Stimulated activated CD4-positive, alpha-beta T cell treated with anti-CD3 and anti-CD28 coated beads, Interleukin-4, amount 100 ng/mL, for 48 hours (primary cell): Measurements from ENCODE around the gene NRG4.
"Not testable (repeated sequence)": the region's sequence is repeated elsewhere in the genome, so short reads cannot be mapped to it uniquely, and the experiment has no call there.

ENCODE experiments used
- DNase-seq, 2 donors: peaks; one replicate each; pipeline ENCODE4 v3.0.0-alpha.2; 2020; ENCODE audit warnings: low read depth in 2 of 2

Gene NRG4, protein sequence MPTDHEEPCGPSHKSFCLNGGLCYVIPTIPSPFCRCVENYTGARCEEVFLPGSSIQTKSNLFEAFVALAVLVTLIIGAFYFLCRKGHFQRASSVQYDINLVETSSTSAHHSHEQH

DNA sequence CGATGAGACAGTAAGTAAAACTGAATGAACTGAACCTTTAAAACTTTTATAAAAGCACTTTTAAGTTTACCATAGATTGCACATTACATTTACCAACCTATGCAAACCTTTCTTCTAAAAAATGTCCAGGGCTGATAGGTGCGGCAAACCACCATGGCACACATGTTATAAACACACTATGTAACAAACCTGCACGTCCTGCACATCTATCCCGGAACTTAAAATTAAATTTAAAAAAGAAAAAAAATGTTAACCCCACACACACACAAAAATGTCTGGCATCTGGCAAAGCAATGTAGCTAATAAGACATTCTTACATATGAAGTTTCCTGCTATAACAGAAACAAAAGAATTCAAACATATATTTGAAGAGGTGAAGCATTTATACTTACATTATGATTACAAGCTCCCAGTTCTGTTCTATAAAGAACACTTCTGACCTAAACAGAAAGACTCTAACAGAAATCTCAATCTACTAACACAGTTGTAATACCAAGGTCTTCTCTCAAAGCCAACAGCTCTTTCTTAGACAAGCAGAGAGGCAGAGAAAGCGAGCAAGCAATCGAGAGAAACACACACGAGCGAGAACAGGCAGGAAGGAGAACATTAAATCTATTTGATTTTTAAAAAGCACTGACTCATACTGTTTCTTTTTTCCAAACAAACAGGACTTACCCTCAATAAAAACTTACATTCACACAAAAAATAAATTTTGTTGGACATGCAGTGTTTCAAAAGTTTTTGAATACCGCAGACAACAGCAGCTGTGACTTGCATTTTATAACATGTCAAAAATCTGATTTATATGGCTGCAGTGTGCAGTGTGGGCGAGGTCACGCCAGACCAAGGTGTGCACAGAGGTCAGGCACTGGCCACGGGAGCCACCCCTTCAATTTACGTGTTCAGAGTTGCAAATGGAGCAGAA lies at the start of gene NRG4:
Gene NRG4, minus strand, starts transcription at position 798 of the 925 bp plus-strand sequence. CDS start 1,194 bp downstream, outside the sequence.
- no peak for DNase-seq

DNA sequence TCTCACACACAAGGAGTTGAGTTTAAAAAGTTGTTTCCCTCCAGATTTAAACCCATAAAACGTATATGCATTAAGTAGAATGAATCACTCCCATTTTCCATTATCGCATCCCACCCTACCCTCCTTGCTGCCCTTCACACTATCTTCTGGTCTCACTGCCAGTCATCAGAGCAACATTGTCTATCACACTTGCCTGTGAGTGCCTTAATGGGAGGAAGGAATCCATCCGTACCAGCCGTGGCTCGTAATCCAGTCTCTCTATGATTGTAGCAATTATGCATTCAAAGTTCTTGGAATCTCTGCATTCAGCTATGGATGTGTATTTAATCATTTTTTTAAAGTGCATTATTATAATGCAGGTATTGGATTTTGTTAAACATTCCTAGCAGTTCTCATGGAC lies 49.5 kb upstream of the NRG4 start:
- no peak for DNase-seq

DNA sequence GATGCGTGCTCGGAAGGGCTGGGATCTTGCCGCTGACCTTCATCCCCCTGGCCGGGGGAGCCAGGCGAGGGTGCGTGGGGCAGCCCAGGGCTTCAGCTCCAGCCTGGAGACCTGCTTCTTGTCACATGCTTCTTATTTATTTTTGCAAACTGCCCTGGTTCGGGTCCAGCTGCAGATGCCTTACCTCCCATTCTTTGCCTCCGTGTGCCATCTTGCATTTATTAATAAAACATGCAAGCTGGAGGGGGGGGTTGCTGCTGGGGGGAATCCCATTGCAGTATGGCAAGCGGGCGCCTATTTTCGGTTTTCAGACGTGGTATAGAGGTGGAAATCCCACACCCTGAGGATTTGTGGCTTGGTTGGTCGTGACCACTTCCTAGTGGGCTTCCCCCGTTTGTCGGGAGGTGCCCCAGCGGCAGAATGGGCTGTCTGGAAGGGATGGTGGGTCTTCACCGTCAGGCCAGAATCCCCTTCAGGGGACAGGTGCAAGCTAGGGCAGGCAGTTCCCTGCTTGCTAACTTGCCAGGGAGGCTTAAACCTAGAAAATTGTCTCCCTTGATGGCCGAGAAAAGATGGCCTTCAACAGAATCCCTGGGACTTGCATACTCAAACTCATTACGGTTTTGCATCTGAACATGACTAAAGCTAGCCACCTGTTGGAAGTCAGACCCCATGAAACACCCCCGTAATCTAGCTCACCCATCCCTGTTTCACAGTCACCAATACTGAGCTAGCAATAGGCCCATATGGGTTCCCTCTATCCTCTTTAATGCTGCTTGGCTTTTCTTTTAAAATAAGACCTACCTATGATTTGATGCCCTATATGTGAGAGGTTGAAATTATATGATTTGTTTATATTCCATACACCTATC lies 48.1 kb upstream of the NRG4 start:
- peak; percentile 2 to 16 for DNase-seq

DNA sequence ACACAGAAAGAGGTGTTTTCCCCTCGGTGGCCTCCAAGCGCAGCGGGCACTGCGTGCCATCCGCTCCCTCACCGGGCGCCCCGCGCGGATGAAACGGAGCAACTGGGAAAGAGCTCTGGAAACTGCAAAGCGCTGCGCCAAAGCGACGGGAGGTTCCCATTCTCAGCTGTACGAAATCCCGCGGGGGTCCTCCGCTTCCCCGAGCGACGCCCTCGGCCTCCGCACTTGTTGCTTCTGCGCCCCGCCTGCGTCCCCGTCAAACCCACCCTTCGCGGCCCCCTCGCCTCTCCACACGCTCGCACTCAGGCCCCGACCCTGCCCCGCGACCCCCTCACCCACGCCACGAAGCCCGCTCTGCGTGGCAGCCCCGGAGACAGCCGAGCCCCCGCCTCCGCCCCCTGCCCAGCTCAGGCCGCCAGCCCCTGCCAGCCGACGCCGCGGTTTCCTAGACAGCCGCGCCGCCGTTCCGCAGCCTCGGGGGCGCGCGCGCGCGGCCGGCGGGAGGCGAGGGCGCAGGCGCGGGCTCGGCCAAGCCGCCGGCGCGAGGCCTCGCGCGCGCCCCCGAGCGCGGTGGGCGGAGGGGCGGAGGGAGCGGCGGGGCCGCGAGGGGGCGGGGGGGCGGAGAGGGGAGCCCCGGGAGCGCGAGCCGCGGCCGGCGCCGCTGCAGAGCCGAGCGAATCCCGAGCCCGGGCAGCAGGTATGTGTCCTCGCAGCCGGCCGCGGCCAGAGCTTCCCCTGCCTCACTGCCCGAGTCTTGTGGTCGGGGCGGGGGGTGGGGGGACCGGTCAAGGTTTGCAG lies 47.3 kb upstream of the NRG4 start, which contains the start of gene TMEM266:
Gene TMEM266, plus strand, starts transcription at position 666 of the 798 bp plus-strand sequence. CDS start 74,279 bp downstream, outside the sequence.
- peak in 1 of 2 donors; percentile 4 for DNase-seq

DNA sequence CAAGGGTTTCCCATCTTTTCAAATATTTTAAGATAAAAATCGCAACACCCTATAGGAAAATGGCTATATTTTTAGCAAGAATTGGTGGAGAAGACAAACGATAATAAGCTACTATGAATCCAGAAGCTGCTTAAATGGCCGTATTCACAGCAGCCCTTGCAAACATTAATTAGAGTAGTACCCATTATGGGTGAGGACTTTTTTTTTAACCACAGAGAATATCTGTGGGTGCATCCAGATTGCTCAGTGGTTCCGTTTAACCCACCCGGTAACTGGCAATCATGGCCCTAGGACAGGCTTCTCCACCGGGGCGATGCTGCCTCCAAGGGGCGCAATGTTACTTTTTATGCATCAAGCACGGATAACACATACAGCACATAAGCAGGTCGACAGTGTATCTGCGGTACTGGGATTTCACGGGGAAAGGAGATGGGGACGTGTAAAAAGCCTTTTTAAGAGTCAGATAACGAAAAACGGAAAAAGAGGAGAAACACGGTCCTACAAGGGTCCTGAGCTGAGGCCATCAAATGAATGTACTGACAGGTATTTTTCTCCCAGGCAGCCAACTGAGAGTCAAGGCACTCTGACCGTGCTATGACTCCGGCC lies 46.6 kb upstream of the NRG4 start:
- DNase-seq, result peak; percentile 3 to 12

DNA sequence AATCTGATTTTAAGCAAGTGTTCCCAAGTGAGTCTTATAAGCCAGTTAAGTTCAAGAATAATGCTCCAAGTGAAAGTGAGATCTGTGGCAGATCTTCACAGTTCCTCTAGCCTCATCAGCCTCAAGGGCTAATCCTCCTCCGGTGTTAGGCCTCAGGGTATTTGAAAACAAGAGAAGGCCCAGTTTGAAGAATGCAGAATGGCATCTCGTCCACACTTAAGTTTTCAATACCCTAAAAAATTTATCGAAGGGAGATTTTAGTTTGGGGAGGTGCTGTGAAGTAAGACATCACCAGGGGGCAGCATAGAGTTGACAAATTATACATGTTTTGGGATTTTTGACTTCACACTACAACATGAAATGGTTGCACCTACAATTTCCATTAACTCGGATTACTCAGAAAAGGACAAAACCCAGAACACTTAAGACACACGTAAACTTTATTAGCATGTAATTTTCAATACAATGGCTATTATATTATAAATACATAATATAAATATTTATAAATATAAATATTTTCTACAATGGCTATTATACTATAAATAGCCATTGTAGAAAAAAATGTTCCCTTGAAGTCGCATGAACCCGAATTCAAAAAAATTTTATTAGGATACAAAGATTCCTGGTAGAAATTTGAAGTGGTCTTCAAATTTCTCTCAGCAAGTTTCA lies 45.2 kb upstream of the NRG4 start:
- peak; percentile 15 to 28 for DNase-seq

DNA sequence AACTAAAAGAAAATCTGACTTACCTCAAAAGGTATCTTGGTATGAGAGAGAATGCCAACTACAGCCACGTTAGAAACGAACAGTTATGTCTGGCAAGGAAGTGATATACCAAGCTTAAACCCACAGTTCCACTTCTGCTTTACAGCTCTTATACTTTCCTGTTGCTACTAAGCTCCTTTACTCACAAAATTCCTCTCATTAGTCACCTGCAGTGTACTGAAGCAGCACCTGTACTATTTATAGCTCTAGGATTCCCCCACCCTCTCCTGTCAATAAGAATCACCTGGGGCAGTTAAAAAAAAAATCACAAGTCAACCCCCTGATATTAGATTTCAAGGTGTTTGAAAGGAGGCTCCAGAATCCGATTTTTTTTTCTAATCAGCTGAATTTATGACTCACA lies 44.7 kb upstream of the NRG4 start:
- no peak for DNase-seq

DNA sequence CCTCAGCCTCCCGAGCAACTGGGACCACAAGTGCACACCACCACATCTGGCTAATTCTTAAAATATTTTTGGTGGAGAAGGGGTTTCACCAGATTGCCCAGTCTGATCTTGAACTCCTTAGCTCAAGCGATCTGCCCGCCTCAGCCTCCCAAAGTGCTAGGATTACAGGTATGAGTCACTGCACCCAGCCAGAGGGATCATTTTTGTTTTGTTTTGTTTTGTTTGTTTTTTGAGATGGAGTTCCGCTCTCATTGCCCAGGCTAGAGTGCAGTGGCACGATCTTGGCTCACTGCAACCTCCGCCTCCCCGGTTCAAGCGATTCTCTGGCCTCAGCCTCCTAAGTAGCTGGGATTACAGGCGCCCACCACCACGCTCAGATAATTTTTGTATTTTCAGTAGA lies 42.0 kb upstream of the NRG4 start:
- not testable (repeated sequence) for DNase-seq

DNA sequence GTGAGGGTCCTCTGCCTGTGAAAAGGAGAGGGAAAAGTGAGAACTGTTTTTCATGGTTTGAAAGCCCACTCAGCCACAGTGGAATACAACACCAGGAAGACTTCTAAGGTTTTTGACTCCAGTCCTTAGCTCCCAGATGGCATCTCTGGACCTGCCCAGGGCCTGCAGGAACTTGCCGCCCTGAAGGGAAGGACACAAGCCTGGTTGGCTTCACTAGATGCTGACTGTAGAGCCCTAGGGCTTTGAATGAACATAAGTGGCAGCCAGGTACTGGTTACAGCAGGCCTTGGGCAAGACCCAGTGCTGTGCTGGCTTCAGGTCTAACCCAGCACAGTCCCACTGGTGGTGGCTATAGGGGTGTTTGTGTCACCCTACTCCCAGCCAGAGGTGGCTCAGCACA lies 26.3 kb upstream of the NRG4 start:
- DNase-seq, result no peak

DNA sequence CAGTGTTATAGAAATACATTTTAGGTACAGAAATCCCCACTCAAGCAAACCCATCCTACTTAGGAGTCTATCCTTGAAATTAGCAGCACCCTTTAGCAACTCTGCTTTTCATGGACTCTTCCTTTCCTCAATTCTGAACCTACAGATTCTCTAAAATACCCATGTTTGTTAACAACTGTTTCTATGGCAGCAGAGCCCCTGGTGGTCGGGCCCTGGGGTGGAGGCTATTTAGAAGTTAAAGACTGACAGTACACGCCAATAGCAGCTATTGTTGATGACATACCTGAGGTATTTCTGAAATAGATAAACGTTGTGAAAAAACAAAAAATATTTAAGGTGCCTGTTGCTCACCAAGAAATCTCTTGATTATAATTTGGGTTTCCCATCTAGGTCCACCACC lies 23.4 kb upstream of the NRG4 start:
- DNase-seq, result no peak

DNA sequence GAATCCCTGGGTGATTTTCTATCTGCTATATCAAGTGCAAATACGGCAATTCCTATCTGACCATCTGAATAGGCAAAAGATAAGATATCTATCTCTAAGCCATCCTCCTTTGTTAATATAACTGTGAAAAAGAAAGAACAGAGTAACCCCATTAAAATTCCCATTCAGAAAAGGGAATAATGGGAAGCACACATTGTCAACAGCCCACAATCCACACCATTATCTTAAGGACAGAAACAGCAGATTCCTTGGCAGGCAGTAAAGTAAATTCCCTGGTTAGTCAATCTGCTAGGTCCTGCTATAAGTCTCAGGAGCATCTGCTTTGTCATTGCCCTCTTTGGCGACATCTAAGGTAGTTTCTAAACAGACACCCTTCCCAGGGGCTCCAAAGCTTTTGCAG lies 21.9 kb upstream of the NRG4 start:
- no peak for DNase-seq

DNA sequence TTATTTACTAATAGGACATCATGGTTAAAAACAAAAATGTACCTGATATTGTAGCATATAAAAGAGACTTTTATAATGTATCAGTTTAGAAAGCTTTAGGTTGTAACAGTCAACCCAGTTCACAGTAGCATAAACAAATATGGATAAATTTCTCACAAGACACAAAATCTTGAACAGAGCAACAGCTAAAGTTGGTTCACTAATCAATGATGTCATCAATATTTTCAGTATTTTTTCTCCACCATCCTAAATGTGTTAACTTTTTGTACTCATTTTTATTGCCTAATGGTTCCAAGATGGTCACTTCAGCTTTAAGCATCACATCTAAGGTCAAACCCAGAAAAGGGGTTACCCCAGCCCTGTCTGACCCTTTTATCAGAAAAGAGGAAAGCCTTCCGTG lies 21.2 kb upstream of the NRG4 start:
- DNase-seq, result no peak

DNA sequence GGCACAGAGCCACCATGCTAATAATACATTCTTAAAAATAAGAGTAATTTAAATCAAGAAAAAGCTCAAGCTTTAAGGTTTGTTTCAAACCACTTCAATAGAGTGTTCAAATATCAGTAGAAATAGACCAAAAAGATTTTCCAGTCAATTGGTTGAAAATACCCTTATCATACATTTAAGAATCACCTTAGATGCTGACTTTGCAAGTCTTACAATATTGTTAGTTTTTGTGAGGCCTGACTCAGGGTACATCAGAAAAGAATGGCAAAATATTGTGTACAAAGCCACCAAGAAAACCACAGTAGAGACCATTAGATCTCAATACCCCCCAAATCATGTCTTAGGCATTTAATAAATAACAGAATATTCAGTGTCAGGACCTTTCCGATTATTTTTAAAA lies 19.8 kb upstream of the NRG4 start:
- DNase-seq, result no peak

DNA sequence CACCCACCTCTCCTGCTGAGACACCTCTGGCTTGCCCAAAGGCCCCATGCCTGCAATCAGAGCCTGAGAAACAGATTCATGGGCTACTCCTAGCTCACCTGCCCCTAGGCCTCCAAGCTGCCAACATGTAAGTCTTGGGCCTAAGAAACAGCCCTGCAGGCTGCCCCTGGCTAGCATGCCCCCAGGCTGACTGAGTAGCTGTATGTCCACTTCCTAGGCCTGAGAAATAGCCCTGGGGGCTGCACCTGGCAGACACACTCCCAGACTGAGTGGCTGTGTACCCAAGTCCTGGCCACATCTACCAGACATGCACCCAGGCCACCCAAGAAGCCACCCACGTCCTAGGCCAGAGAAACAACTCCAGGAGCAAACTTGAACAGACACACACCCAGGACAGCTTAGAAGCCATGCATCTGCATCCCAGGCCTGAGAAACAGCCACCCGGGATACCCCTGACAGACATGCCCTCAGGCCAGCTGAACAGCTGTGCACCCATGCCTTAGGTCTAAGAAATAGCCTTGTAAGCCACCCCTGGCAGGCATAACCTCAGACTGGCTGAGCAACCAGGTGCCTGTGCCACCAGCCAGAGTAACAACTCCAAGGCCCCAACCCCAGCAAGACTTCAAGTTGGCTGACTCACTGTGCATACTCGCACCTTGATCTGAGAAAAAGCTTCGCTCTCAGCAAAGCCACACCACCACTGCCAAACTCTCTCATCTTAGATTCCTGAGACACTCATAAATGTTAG lies 12.0 kb upstream of the NRG4 start:
- no peak for DNase-seq

DNA sequence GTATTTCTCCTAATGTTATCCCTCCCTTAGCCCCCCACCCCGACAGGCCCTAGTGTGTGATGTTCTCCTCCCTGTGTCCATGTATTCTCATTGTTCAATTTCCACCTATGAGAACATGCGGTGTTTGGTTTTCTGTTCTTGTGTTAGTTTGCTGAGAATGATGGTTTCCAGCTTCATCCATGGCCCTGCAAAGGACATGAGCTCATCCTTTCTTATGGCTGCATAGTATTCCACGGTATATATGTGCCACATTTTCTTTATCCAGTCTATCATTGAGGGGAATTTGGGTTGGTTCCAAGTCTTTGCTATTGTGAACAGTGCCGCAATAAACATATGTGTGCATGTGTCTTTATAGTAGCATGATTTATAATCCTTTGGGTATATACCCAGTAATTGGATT lies 1.2 kb upstream of the NRG4 start:
- DNase-seq, result not testable (repeated sequence)

DNA sequence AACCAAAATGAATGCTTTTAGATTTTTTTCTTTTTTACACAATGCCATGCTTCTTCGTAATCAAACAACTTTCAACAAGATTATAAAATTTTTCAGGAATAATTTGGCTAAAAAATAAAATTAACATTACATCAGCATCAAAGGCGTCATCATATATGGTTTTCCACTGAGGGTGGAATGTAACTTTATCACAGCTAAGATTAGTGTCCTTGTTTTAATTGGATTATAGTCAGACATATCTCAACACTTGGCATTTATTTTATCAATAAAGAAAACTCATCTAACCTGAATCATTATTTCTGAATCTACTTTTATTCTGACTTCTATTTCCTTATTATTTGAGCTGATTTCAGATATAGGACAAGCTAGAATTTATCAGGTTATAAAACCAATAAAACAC lies 1.6 kb downstream of the NRG4 start:
- no peak for DNase-seq

DNA sequence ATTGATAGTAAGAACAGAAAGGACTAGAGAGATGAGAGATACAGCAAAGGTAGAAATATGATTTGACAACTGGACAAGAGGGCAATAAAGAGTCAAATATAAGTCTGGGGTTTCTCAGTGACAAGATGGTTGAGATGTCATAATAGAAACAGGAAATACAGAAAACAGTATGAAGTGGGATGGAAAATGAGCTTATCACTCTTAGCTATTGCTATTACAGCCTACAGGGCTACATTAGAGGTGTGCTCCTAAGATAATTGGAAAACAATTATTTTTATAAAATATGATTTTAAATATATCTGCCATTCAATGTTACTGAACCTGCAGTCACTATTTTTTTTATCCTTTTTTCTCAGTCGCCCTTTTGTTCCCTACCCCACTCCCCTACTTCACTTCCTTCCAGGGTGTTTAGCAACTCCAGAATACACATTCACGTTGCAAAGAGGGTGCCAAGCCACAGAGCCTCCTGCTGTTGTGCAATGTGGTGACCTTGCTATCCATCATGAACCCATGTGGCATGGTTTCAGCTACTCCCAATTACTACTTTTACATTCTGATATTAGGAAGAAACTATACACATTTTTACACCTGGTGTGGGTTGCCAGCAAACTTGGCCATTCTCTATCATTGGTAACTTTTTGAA lies 6.0 kb downstream of the NRG4 start:
- DNase-seq, result no peak

DNA sequence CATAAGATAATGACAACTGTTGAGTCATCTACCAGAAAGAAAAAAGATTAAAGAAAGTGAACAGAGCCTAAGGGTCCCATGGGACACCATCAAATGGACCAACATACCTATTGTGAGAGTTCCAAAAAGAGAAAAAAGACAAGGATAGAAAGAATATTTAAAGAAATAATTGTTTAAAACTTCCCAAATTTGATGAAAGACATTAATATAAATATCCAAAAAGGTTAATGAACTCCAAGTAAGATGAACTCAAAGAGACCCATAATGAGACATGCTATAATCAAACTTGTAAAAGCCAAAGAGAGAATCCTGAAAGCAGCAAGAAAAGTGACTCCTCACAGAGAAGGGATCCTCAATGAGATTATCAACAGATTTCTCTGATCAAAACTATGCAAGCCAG lies 8.9 kb downstream of the NRG4 start:
- DNase-seq, result no peak

DNA sequence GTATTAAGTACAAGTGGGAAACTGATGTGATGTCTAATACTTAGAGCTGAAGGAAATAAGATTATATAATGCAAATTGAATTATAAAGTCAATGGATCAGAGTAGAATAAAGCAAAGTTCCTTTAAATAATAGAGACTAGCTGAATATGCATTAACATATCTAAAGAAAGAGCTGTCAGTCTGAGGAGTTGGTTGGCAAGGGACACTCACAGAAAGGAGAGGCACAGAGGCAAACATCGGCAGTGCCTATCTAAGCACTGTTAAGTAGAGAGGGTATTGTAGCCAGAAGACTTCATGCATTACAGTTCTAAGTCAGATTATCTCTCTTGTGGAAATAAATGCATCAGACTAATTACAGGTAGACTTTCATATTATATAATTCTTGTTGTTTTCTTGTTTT lies 16.6 kb downstream of the NRG4 start:
- no peak for DNase-seq
